Amniotic stem cell (primary cell): Measurements from ENCODE around the gene IER3.

Experiments used
- DNase-seq: peaks from one replicate; lab custom pipeline; 2025; lab: John Stamatoyannopoulos, UW

Gene IER3

GRCh38 chr6:30747902-30748769, 3.8 kb upstream of the IER3 start:
- no peak for DNase-seq

GRCh38 chr6:30747300-30747687, 2.9 kb upstream of the IER3 start:
- DNase-seq = no peak

GRCh38 chr6:30743099-30744053, 971 bp downstream of the IER3 start:
- no peak for DNase-seq

DNA sequence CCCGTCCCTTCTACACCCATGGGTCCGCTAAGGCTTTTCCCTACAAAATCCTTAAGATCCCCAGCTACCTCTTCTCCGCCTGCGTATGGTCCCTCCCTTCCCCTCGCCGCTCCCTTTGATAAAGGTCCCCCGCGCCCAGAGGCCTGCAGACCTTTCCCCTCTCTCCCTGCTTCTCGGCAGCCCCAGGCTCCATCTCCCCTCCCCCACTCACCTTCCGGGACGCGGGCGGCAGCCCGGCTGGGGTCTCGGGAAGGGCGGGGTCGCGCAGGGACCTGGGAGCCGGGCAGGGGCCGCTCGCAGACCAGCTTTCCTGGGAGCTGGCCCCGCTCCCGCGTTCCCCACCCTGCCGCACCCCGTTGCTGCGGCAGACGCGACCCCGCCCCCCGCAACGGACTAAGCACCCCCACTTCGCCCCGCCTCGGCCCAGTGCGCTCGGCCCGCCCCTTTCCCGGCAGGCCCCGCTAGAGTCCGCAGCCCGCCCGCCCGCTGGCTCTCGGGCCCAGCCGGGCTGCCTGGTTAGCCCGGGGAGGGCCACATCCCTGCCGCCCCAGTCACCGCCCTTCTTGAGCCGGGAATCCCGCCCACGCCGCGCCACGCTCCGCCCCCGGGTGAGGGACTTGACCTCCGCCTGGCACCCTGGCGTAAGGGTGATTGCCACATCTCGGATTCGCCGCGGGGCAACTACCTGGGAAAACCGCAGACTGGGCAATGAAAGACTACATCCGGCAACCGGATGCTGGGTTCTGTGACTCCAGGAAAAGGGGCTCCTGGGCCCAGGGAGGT, 1.8 kb downstream of the IER3 start, which contains the start of gene FLOT1:
Gene FLOT1, minus strand, starts transcription at position 372 of the 783 bp plus-strand sequence. CDS start 498 bp downstream, outside the sequence.
- peak; percentile 86 for DNase-seq

GRCh38 chr6:30741789-30742315, 2.5 kb downstream of the IER3 start:
- DNase-seq = no peak

DNA sequence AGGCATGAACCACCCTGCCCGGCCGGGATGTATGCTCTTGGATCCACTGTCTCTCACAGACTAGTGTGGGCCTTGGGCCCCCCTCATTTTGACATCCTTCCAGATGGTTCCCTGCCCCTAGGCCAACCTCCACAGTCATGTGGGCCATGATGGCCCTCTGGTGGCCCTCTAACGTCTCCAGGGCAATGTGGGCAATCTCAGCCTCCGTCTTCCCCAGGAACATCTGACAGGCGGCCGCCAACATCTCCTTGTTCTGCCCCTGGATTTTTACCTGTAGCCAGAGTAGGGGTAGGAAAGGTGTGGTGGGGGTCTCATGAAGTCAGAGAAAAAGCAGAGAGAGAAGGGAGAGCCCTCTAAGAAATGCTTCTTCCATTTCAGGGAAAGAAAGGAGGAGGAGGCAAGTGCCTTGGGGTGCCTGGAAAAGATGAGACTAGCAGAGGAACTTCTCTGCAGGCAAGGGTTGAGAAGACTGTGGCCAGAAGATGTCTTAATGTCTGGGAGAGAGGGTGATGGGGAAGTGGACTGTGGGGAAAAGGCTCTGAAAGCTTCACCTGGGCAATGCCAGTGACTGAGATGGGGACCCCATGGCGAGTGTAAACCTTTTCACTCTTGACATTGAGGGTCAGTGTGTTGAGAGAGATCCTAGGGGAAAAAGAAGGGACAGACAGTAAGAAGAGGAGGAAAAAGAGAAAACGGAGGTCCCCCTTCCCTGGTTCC, 3.1 kb downstream of the IER3 start:
- no peak for DNase-seq

DNA sequence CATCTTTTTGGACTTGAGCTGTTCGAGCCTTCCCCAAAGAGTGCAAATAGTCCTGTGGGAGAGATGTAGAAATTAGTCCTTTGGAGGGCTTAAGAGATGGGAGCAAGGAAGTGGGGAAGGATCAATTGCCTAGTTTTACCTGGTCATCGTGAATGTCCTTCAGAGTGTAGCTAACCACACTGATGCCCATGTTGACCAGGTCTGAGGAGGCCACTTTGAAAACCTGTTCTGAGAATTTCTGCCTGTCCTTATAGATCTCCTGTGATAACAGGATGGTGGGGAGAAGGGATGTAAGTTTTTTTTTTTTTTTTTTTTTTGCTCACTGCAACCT, 3.8 kb downstream of the IER3 start:
- DNase-seq = no peak

DNA sequence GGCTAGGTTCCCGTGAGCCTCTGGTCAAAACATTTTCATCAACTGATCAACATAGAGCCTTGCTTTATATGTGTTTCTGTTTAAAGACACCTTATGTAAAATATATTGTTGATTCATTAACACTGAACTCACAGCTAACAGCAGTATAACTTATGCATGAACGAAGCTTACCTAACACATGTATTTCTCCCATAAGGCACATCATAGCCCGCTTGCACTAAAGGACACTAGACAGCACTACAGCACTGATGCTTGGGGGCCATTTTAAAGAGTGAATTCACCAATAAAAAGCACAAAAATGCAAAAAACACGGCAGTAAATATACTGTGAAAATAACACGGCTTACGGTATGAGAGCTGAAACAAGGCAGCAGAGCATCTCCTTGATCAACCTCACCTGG, 5.8 kb downstream of the IER3 start:
- DNase-seq = no peak

DNA sequence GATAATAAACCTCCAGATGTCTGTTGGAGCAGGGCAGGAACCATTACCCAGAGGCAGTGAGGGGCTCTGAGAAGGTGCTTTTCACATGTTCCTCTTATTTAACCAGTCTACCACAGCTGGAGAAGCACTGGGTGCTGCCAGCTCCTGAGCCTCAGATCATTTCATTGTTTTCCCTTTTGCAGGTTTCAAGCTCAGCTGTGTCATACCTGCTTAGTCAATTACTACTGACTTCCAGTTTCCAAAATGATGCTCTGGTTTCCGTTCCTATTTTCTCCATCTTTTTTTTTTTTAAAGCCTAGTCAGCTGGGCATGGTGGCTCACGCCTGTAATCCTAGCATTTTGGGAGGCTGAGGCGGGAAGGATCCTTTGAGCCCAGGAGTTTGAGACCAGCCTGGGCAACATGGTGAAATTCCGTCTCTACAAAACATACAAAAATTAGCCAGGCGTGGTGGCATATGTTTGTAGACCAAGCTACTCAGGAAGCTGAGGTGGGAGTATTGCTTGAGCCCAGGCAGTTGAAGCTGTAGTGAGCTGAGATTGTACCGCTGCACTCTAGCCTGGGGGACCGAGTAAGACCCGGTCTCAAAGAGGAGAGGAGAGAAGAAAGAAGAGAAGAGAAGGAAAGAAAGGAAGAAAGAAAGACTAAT, 8.6 kb downstream of the IER3 start:
- no peak for DNase-seq

GRCh38 chr6:30732237-30732943, 12.0 kb downstream of the IER3 start:
- DNase-seq = no peak

DNA sequence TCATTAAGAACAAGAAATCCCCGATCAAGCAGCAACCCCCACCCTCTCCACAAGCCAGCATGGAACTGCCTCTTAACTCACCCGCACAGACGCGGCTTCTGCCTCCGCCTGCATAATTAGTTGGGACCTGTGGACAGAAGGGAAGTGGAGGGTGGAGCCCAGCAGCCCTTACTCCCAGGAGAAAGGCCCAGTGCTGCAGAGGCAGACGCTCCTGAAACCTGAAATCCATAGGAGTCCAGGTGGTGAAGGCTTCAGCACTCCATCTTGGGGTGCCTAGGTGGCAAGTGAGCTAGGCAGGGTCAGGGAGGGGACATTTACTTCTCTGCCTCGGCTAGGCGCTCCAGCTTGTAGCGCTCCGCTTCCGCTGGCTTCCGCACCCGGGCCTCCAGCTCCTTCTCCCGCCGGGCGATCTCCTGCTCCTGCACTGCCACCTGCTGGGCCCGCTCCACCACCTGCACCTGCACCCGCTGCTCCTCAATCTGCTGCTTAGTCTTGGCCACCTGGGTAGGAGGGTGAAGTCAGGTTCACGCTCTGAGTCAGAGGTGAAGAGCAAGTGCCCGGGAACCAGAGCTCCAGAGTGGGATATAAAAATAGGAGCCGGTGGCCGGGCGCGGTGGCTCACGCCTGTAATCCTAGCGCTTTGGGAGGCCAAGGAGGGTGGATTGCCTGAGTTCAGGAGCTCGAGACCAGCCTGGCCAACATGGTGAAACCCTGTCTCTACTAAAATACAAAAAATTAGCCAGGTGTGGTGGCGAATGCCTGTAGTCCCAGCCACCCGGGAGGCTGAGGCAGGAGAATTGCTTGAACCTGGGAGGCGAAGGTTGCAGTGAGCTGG, 13.5 kb downstream of the IER3 start:
- DNase-seq = no peak

DNA sequence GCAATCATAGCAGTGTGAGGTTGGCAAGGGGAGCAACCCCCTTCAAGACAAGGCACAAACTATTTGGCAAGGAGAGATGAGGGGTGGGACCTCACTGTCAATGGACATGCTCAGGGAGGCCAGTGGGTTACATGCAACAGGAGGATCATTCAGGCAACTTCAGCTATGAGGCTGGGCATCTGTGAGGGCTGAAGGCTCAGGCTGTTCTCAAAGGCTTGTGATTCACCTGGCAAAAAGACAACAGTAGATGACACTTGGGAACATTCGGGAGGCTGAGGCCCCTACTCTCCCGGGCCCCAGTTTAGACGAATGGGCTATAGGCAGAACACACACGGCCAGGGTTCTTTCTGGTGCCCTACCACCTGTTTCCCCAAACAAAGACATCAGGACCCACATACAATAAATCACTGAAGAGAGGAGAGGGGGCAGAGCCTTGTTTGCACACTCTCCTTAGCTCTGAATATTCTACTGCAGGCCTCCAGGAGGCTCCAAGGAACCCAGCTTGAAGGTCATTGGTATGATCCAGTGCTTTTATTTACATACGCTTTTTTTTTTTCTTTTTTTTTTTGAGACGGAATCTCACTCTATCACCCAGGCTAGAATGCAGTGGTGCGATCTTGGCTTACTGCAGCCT, 16.3 kb downstream of the IER3 start:
- DNase-seq = no peak

DNA sequence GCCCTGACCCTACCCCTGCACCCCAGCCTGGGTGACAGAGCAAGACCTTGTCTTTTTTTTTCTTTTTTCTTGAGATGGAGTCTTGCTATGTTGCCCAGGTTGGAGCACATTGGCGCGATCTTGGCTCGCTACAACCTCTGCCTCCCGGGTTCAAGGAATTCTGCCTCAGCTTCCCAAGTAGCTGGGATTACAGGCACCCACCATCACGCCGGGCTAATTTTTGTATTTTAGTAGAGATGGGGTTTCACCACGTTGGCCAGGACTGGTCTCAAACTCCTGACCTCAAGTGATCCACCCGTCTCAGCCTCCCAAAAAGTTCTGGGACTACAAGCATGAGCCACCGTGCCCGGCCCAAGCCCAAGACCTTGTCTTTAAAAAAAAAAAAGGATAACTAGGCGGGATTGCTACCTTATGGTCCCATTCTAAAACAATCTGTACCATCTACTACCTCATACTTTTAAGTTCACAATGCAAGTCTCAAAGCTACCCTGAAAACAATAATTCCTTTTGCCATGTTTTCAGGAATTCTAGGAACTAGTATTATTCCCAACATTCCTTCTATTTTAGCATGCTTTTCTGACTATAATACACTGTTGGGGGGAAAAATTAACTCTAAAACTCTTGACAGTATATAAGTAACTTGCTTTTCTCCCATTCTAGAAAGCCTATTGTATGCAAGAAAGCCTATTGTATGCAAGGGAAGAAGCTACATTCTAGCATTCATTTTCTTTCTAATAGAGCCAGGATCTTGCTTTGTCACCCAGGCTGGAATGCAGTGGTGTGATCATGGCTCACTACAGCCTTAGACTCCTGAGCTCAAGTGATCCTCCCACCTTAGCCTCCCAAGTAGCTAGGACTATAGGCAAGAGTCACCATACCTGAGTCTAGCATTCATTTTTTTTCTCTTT, 17.6 kb downstream of the IER3 start:
- no peak for DNase-seq

DNA sequence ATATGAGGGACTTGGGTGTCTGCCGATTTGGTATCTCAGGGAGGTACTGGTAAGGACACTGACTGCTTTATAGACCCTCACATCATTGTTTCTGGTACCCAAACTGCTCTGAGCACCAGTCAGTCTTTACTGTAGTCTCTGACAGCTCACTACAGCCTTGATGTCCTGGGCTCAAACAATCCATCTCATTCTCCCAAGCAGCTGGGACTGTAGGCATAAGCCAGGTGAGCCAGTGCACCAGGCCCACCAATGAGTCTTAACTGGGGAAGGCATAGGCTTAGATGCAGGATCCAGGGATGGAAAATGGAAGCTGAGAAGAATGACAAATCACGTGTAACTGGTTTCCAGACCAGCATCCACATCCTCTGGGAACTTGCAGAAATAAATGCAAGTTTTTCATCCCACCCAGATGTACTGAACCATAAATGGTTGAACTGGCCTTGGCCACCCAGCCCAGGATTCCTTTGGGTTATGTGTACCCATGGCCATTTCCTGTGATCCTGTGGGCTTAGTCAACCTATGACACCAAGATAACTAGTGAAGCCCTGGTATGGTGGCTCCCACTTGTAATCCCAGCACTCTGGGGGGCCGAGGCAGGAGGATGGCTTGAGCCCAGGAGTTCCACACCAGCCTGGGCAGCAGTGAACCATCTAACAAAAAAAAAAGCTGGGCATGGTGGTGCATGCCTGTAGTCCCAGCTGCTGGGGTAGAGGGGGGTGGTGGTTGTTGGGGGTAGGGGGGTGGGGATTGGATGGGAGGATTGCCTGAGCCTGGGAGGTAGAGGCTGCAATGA, 18.4 kb downstream of the IER3 start:
- DNase-seq = no peak

GRCh38 chr6:30724906-30725667, 19.3 kb downstream of the IER3 start:
- no peak for DNase-seq
